ENCODE results near the gene CNKSR3. TPM values are rescaled to one million over a fixed set of nuclear protein-coding genes. Genes with fewer than 3 reads are reported as not detected.

The CNKSR3 gene
- total and polyA plus RNA-seq, 2 experiments from 2014 or later = 22.4 to 23.9 TPM

GRCh38 chr6:154448448-154449096 lies 61.9 kb downstream of the CNKSR3 start:
- H3K4me1 ChIP-seq (ENCODE audit: insufficient read depth) = peaks cover 17% of the 10 kb centered on the region

GRCh38 chr6:154447954-154448353 lies 62.5 kb downstream of the CNKSR3 start:
- peak; percentile 32 for DNase-seq (ENCODE audit: low spot score)
- peaks cover 11% of the 10 kb centered on the region for H3K4me1 ChIP-seq (ENCODE audit: insufficient read depth)
- peaks cover 70% of the 10 kb centered on the region for H3K79me2 ChIP-seq
- H3K4me3 ChIP-seq = no peak overlapping the region
- H3K9me2 ChIP-seq (replicated peaks; ENCODE audit: insufficient read depth) = no peaks in the 10 kb centered on the region
- no peaks in the 10 kb centered on the region for H3K9me3 ChIP-seq (ENCODE audit: low read depth)
- WGBS (ENCODE audit: low lambda C conversion rate, missing lambda C conversion rate) = 67% methylated on average over 2 of the region's 2 CpGs
- H3K27me3 ChIP-seq = no peaks in the 10 kb centered on the region
- peak overlapping the region; percentile 36 for H3K27ac ChIP-seq
- no peak overlapping the region for H2AFZ ChIP-seq
- TF ChIP-seq EZH2phosphoT487 (IDR thresholded peaks at IDR 0.05; ENCODE audit: low read depth, severe bottlenecking, unreplicated experiment) (no peak), EZH2 (IDR thresholded peaks at IDR 0.05; ENCODE audit: borderline replicate concordance) (no peak), CTCF (IDR thresholded peaks at IDR 0.05; ENCODE audit: poor library complexity) (no peak)
- peak overlapping the region; percentile 42 for H3K4me2 ChIP-seq
- H4K20me1 ChIP-seq (ENCODE audit: insufficient read depth, poor library complexity, severe bottlenecking) = peaks cover 5% of the 10 kb centered on the region
- H3K36me3 ChIP-seq (replicated peaks; ENCODE audit: insufficient read depth, low read depth) = no peaks in the 10 kb centered on the region

More at GRCh38 chr6:154448448-154449096, 61.9 kb downstream of the CNKSR3 start:
- no peaks in the 10 kb centered on the region for H3K27me3 ChIP-seq
- H2AFZ ChIP-seq = no peak overlapping the region
- H3K36me3 ChIP-seq (replicated peaks; ENCODE audit: insufficient read depth, low read depth) = no peaks in the 10 kb centered on the region
- H3K4me3 ChIP-seq = no peak overlapping the region
- peak; percentile 37 for DNase-seq (ENCODE audit: low spot score)
- H4K20me1 ChIP-seq (ENCODE audit: insufficient read depth, poor library complexity, severe bottlenecking) = peaks cover 9% of the 10 kb centered on the region
- H3K27ac ChIP-seq = peak overlapping the region; percentile 36
- H3K9me3 ChIP-seq (ENCODE audit: low read depth) = no peaks in the 10 kb centered on the region
- H3K4me2 ChIP-seq = peak overlapping the region; percentile 42
- 47% methylated on average over 11 of the region's 11 CpGs for WGBS (ENCODE audit: low lambda C conversion rate, missing lambda C conversion rate)
- peaks cover 70% of the 10 kb centered on the region for H3K79me2 ChIP-seq
- no peak for TF ChIP-seq EZH2 (IDR thresholded peaks at IDR 0.05; ENCODE audit: borderline replicate concordance)
- no peak for TF ChIP-seq CTCF (IDR thresholded peaks at IDR 0.05; ENCODE audit: poor library complexity)
- TF ChIP-seq EZH2phosphoT487 (IDR thresholded peaks at IDR 0.05; ENCODE audit: low read depth, severe bottlenecking, unreplicated experiment) = no peak
- H3K9me2 ChIP-seq (replicated peaks; ENCODE audit: insufficient read depth) = no peaks in the 10 kb centered on the region

GRCh38 chr6:154446984-154447383 lies 63.5 kb downstream of the CNKSR3 start:
- Histone ChIP-seq H3K4me1 (ENCODE audit: insufficient read depth) (peaks cover 11% of the 10 kb centered on the region), H3K9me3 (ENCODE audit: low read depth) (no peaks in the 10 kb centered on the region), H4K20me1 (ENCODE audit: insufficient read depth, poor library complexity, severe bottlenecking) (peaks cover 3% of the 10 kb centered on the region), H3K36me3 (replicated peaks; ENCODE audit: insufficient read depth, low read depth) (no peaks in the 10 kb centered on the region), H3K79me2 (peaks cover 66% of the 10 kb centered on the region), H3K27me3 (no peaks in the 10 kb centered on the region), H2AFZ (no peak overlapping the region), H3K4me2 (no peak overlapping the region), H3K27ac (no peak overlapping the region), H3K9me2 (replicated peaks; ENCODE audit: insufficient read depth) (no peaks in the 10 kb centered on the region), H3K4me3 (no peak overlapping the region)
- 98% methylated on average over 8 of the region's 8 CpGs for WGBS (ENCODE audit: low lambda C conversion rate, missing lambda C conversion rate)
- no peak for DNase-seq (ENCODE audit: low spot score)
- TF ChIP-seq EZH2phosphoT487 (IDR thresholded peaks at IDR 0.05; ENCODE audit: low read depth, severe bottlenecking, unreplicated experiment) = no peak

- no peaks in the 10 kb centered on the region for H3K27me3 ChIP-seq
- no peaks in the 10 kb centered on the region for H3K9me2 ChIP-seq (replicated peaks; ENCODE audit: insufficient read depth)
- no peak overlapping the region for H3K27ac ChIP-seq
- peak overlapping the region; percentile 10 for H3K4me2 ChIP-seq
- H3K36me3 ChIP-seq (replicated peaks; ENCODE audit: insufficient read depth, low read depth) = no peaks in the 10 kb centered on the region
- no peaks in the 10 kb centered on the region for H3K9me3 ChIP-seq (ENCODE audit: low read depth)
- peaks cover 3% of the 10 kb centered on the region for H4K20me1 ChIP-seq (ENCODE audit: insufficient read depth, poor library complexity, severe bottlenecking)
- peaks cover 61% of the 10 kb centered on the region for H3K79me2 ChIP-seq
- H3K4me1 ChIP-seq (ENCODE audit: insufficient read depth) = peaks cover 11% of the 10 kb centered on the region
- TF ChIP-seq EZH2 (IDR thresholded peaks at IDR 0.05; ENCODE audit: borderline replicate concordance) (no peak), EZH2phosphoT487 (IDR thresholded peaks at IDR 0.05; ENCODE audit: low read depth, severe bottlenecking, unreplicated experiment) (no peak), CTCF (IDR thresholded peaks at IDR 0.05; ENCODE audit: poor library complexity) (no peak)
- WGBS (ENCODE audit: low lambda C conversion rate, missing lambda C conversion rate) = 39% methylated on average over 2 of the region's 2 CpGs
- DNase-seq (ENCODE audit: low spot score) = no peak
- H2AFZ ChIP-seq = no peak overlapping the region
- no peak overlapping the region for H3K4me3 ChIP-seq
Measured at GRCh38 chr6:154445417-154445816, 65.1 kb downstream of the CNKSR3 start.

Measured in hepatocyte (in vitro differentiated cells).